ENCODE measurements around the gene AKR1A1.

AKR1A1 gene

DNA sequence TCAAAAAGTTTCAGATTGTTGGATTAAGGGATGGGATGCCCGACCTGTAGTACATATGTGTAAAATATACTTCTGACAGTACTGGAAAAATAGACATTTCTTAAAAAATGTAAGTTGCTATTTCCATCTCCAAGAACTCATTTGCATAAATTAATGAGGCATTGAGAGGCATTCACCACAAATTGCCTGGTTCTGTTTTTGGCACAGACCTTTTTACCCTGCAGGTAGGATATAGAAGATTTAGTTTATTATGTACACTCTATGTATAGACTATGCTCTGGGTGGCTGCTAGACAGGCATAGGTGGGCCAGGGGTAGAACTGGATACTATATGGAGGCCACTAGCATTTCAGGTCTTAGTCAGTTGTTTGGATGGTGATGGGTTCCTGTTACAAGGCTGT lies 65.3 kb downstream of the AKR1A1 start:
- no peak for DNase-seq (ENCODE audit: low read depth in 2 of 2)

DNA sequence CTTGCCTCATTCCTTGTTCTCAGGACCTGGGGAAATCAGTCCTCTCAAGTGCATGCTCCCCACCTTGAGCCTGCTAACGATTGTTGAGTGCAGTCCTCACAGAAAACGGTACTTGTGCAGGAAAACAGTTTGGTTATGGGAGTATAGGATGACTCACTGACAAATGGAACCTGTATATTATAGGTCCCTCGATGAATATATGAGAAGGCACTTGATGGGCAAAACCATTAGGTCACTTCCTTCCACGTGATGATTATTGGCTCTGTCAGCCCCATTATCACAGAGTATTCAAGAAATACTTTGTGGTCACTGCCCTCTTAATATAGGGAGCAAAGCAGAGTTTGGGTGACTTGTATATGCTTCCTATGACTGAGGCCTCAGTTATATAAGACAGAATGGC lies 67.0 kb downstream of the AKR1A1 start:
- DNase-seq (ENCODE audit: low read depth in 2 of 2), result no peak

- DNase-seq (ENCODE audit: low read depth in 2 of 2), result no peak
Measured at GRCh38 chr1:45619149-45619921, 68.7 kb downstream of the AKR1A1 start.

Data from fibroblast of skin of left quadriceps (primary cell).